ENCODE measurements around the gene RBBP8NL. TPM values are rescaled to one million over a fixed set of nuclear protein-coding genes. Genes with fewer than 3 reads are reported as not detected.

RBBP8NL gene
- total RNA-seq, 1 experiment from 2014 or later: 0.28 TPM

GRCh38 chr20:62436692-62437091 is 9.4 kb upstream of the RBBP8NL start:
- DNase-seq: no peak
- no peaks in the 10 kb centered on the region for H3K4me1 ChIP-seq (ENCODE audit: insufficient read depth, low read length)
- H3K18ac ChIP-seq (ENCODE audit: insufficient read length, low read depth, low read length): no peak overlapping the region
- H2BK20ac ChIP-seq (ENCODE audit: low read depth, low read length, poor library complexity, severe bottlenecking): no peak overlapping the region
- H2AFZ ChIP-seq (ENCODE audit: low read length): no peak overlapping the region
- no peaks in the 10 kb centered on the region for H4K20me1 ChIP-seq (ENCODE audit: control insufficient read depth, insufficient read depth, insufficient read length)
- H3K4me3 Mint-ChIP-seq: no peak overlapping the region
- H3K27me3 Mint-ChIP-seq (ENCODE audit: low read depth): peaks cover 50% of the 10 kb centered on the region
- no peak overlapping the region for H3K4ac ChIP-seq (ENCODE audit: low read depth, low read length)
- no peak overlapping the region for H2BK12ac ChIP-seq (ENCODE audit: insufficient read length, low read depth, low read length)
- H2AK5ac ChIP-seq (ENCODE audit: insufficient read length, low read length): no peak overlapping the region
- no peak overlapping the region for H4K8ac ChIP-seq (replicated peaks; ENCODE audit: insufficient read length, low read depth, low read length)
- no peak overlapping the region for H4K5ac ChIP-seq (ENCODE audit: insufficient read length, low read depth, low read length)
- H3K27ac ChIP-seq (ENCODE audit: insufficient read length, low read depth, low read length): no peak overlapping the region
- H3K9me3 ChIP-seq (ENCODE audit: control insufficient read depth, low read depth, low read length): no peaks in the 10 kb centered on the region
- WGBS (ENCODE audit: extremely low coverage, insufficient read length, low lambda C conversion rate): no CpG with 5 or more reads among the region's 3 CpGs
- H4K91ac ChIP-seq (ENCODE audit: insufficient read length, low read depth, low read length): no peak overlapping the region
- no peak overlapping the region for H3K9ac ChIP-seq (ENCODE audit: extremely low read depth, insufficient read length, low read length)
- H2BK15ac ChIP-seq (ENCODE audit: low read depth, low read length): no peak overlapping the region
- no peak overlapping the region for H3K23ac ChIP-seq (ENCODE audit: insufficient read length, low read depth, low read length)
- H3T11ph ChIP-seq (ENCODE audit: low read length): no peak overlapping the region
- no peak overlapping the region for H3K4me2 ChIP-seq (ENCODE audit: insufficient read depth, insufficient read length, low read length)
- no peak overlapping the region for H3K56ac ChIP-seq (ENCODE audit: insufficient read length, low read depth, low read length)
- no peak overlapping the region for H3K27ac Mint-ChIP-seq
- no peaks in the 10 kb centered on the region for H3K79me1 ChIP-seq (ENCODE audit: insufficient read depth, low read depth, low read length, poor library complexity, severe bottlenecking)
- H3K27me3 ChIP-seq (ENCODE audit: insufficient read depth, low read length): no peaks in the 10 kb centered on the region
- H3K79me2 ChIP-seq (ENCODE audit: insufficient read depth, low read length): no peaks in the 10 kb centered on the region
- H3K9me3 Mint-ChIP-seq: peaks cover 0 to 2% of the 10 kb centered on the region in 2 experiments; a peak in 1 of 5 replicates
- H3K36me3 Mint-ChIP-seq (ENCODE audit: insufficient read depth in 1 of 3, low read depth in 3 of 3): no peaks in the 10 kb centered on the region
- no peak for TF ChIP-seq CTCF (conservative IDR thresholded peaks at IDR 0.05)
- no peaks in the 10 kb centered on the region for H3K23me2 ChIP-seq (ENCODE audit: insufficient read length, low read depth, low read length, poor library complexity, severe bottlenecking)
- H3K4me1 Mint-ChIP-seq: peaks cover 0 to 5% of the 10 kb centered on the region in 2 experiments; a peak in 3 of 4 replicates
- no peak overlapping the region for H2BK120ac ChIP-seq (ENCODE audit: low read depth, low read length, poor library complexity, severe bottlenecking)
- no peak overlapping the region for H3K14ac ChIP-seq (ENCODE audit: insufficient read depth, low read length)
- no peak overlapping the region for H2BK5ac ChIP-seq (ENCODE audit: insufficient read length, low read length)

All from H9 (cell line).